Left ventricle myocardium superior (tissue), 1 donor: ENCODE data around the gene ZNF556. TPM values are rescaled to one million over a fixed set of nuclear protein-coding genes. Genes with fewer than 3 reads are reported as not detected.
"Not testable (repeated sequence)": the region's sequence is repeated elsewhere in the genome, so short reads cannot be mapped to it uniquely, and the experiment has no call there.

ENCODE experiments used
- ATAC-seq: fragments of 200-7000 bp; cut with Tn5 transposase; one replicate; pipeline ENCODE4 v1.9.1; 2020; ENCODE audit warnings: mild to moderate bottlenecking, moderate library complexity
- DNase-seq: peaks from one replicate; pipeline ENCODE4 v3.0.0-alpha.2; 2020
- intact Hi-C: fragments of 100-400 bp; cut with micrococcal nuclease; formaldehyde crosslinking; loops from one replicate; pipeline ENCODE4 v1.11.0; 2022
- total RNA-seq: library from RNA; stranded (reverse); fragmentation: NEBNext Ultra II Directional; extraction: Animal tissue kit (Norgen Biotek cat#: 25700); gene quantifications from one replicate; pipeline ENCODE4 v1.2.1, GENCODE V29; 2021
- donor health status: DM: no; HTN: yes; CAD: no; lungs with severe emphysema.

Gene ZNF556
- total RNA-seq, 1 donor from 2014 or later = not detected

- ATAC-seq = peak; percentile 99
- peak; percentile 100 for DNase-seq
- intact Hi-C loops = no loop called here
These were observed 33.4 kb downstream of the ZNF556 start, which contains the start of gene ZNF57 for GRCh38 chr19:2900296-2901252. Gene ZNF57, plus strand, starts transcription at chr19:2900928. Its CDS starts 118 bp downstream, at chr19:2901046.

GRCh38 chr19:2902590-2903218 is 35.6 kb downstream of the ZNF556 start:
- DNase-seq = no peak
- no peak for ATAC-seq
- intact Hi-C loops = no loop called here

GRCh38 chr19:2903326-2903725 is 36.2 kb downstream of the ZNF556 start:
- ATAC-seq, DNase-seq, intact Hi-C loops: not testable (repeated sequence)

GRCh38 chr19:2905918-2906519 is 38.9 kb downstream of the ZNF556 start:
- DNase-seq = no peak
- ATAC-seq = no peak
- intact Hi-C loops = no loop called here

- ATAC-seq (no peak), DNase-seq (no peak)
- intact Hi-C loops = no loop called here
These were observed 39.6 kb downstream of the ZNF556 start for GRCh38 chr19:2906631-2907195.

- DNase-seq = no peak
- intact Hi-C loops = no loop called here
These were observed 45.2 kb downstream of the ZNF556 start for GRCh38 chr19:2912306-2912705.

GRCh38 chr19:2917275-2918184 is 50.4 kb downstream of the ZNF556 start:
- intact Hi-C loops = no loop called here
- no peak for ATAC-seq
- no peak for DNase-seq

More at GRCh38 chr19:2912306-2912705, 45.2 kb downstream of the ZNF556 start:
- no peak for ATAC-seq

GRCh38 chr19:2922987-2923386 is 55.9 kb downstream of the ZNF556 start:
- ATAC-seq = no peak
- intact Hi-C loops = no loop called here
- no peak for DNase-seq

- DNase-seq (no peak), ATAC-seq (no peak)
- intact Hi-C loops = no loop called here
These were observed 56.4 kb downstream of the ZNF556 start for GRCh38 chr19:2923510-2923909.

GRCh38 chr19:2926341-2927031 is 59.4 kb downstream of the ZNF556 start:
- intact Hi-C loops = no loop called here
- ATAC-seq (no peak), DNase-seq (no peak)

GRCh38 chr19:2927032-2927430 is 59.9 kb downstream of the ZNF556 start:
- DNase-seq = no peak
- ATAC-seq = no peak
- intact Hi-C loops = no loop called here

Other genes with a start within 250 kb of the ZNF556 start
- 39.3 TPM for gene GNG7, start 164.6 kb upstream of the ZNF556 start, total RNA-seq
- 241 TPM for gene DIRAS1, start 146.0 kb upstream of the ZNF556 start, total RNA-seq
- gene SLC39A3, start 127.3 kb upstream of the ZNF556 start, total RNA-seq = 26.6 TPM
- gene SGTA, start 84.1 kb upstream of the ZNF556 start, total RNA-seq = 68.7 TPM
- gene THOP1, start 81.8 kb upstream of the ZNF556 start, total RNA-seq = 59.2 TPM
- gene ZNF554, start 47.5 kb upstream of the ZNF556 start, total RNA-seq = 4.7 TPM
- 9.6 TPM for gene ZNF555, start 25.9 kb upstream of the ZNF556 start, total RNA-seq
- 3.9 TPM for gene ZNF57, start 33.6 kb downstream of the ZNF556 start, total RNA-seq
- gene ZNF77, start 77.6 kb downstream of the ZNF556 start, total RNA-seq = 2.2 TPM
- gene TLE6, start 110.2 kb downstream of the ZNF556 start, total RNA-seq = 0.30 TPM
- 66.5 TPM for gene TLE2, start 161.9 kb downstream of the ZNF556 start, total RNA-seq
- gene TLE5, start 195.2 kb downstream of the ZNF556 start, total RNA-seq = 846 TPM
- 74.6 TPM for gene GNA11, start 227.0 kb downstream of the ZNF556 start, total RNA-seq